Measurements from ENCODE around the gene HIRIP3.

The HIRIP3 gene

DNA sequence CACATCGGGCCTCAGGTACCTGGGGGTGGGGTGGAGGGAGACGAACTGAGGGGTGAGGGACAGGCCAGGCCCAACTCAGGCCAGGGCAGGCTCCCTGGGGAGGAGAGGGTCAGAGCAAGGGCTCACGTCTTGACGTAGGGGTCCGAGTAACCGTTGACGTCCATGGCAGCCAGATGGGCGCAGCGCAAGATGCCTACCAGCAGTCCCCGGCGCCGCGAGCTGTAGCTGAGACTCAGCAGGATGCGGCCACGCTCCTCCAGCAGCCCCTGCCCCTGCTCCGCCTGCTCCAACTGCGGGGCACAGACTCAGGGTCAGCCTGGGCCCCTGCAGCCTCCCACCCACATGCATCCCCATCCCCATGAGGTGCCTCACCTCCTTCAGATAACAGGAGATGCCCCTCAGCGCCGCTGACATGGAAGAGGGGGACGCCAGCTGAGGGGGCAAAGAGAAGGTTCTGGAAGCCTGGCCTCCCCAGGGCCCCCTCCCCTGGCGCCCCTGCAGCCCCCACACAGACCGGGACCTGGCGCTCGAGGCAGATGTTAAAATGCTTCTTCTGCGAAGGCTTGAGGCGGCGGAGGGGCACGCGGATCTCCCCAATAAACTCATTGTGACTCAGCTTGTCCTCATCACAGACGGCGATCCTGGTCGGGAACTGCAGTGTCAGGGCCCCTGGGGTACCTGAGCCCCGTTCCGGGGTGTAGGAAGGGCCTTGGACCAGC lies 11.4 kb upstream of the HIRIP3 start:
- Histone ChIP-seq H3K79me2 (ENCODE audit: control insufficient read depth, insufficient read depth, low read length, poor library complexity) (no peaks in the 10 kb centered on the region), H3K23ac (ENCODE audit: low read length) (no peak overlapping the region), H4K8ac (ENCODE audit: low read depth, low read length) (no peak overlapping the region), H2AFZ (ENCODE audit: insufficient read depth, low read length, poor library complexity) (no peak overlapping the region), H2AK5ac (ENCODE audit: low read length) (no peak overlapping the region), H2BK5ac (ENCODE audit: low read depth, low read length, poor library complexity) (no peak overlapping the region), H2BK120ac (ENCODE audit: insufficient read depth, low read length, poor library complexity) (no peak overlapping the region), H2BK12ac (ENCODE audit: low read length) (no peak overlapping the region), H3K36me3 (ENCODE audit: control insufficient read depth in 1 of 2, insufficient read depth in 2 of 2, low read length in 2 of 2) (peaks cover 28 to 31% of the 10 kb centered on the region in 2 experiments), H3K27me3 (ENCODE audit: insufficient read depth, low read length) (peaks cover 19% of the 10 kb centered on the region), H4K12ac (ENCODE audit: low read depth, low read length) (no peak overlapping the region), H3K18ac (ENCODE audit: low read length) (no peak overlapping the region), H3K4me3 (ENCODE audit: low read depth, low read length) (no peak overlapping the region), H3K4me1 (ENCODE audit: control insufficient read depth in 1 of 2, insufficient read depth in 2 of 2, low read length in 2 of 2) (peaks cover 2% of the 10 kb centered on the region in 2 experiments), H3K4me2 (ENCODE audit: low read length) (no peak overlapping the region), H3K4ac (ENCODE audit: low read depth, low read length) (no peak overlapping the region), H3K79me1 (ENCODE audit: low read length) (no peaks in the 10 kb centered on the region), H4K91ac (ENCODE audit: low read depth, low read length) (no peak overlapping the region), H3K14ac (ENCODE audit: low read length) (no peak overlapping the region), H3K9ac (ENCODE audit: low read length) (no peak overlapping the region), H3K27ac (ENCODE audit: low read depth, low read length) (no peak overlapping the region), H3K9me3 (ENCODE audit: insufficient read depth, low read depth, low read length) (peaks cover 2% of the 10 kb centered on the region)
- no CpG with 5 or more reads among the region's 34 CpGs for WGBS (ENCODE audit: extremely low coverage, insufficient coverage, insufficient read length)
- DNase-seq = no peak

DNA sequence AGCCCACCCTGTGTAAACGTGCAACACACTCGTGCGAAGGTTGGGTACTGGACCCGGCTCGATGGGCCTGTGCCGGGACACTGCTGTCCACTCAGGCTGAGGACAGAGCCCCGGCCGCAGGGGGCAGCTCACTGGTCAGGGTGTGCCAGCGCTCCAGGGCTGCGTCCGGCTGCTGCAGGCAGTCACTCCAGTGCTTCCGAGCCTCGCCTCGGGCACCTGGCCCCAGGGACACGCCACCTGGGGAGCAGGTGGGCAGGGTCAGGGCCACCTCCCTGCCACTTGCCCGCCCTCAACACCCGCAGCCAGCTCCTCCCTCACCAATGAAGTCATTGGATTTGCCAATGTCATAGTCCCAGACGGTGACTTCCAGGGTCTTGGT lies 10.7 kb upstream of the HIRIP3 start:
- no peak overlapping the region for H3K4me2 ChIP-seq (ENCODE audit: low read length)
- H4K12ac ChIP-seq (ENCODE audit: low read depth, low read length) = no peak overlapping the region
- no peak overlapping the region for H2AK5ac ChIP-seq (ENCODE audit: low read length)
- peaks cover 12% of the 10 kb centered on the region for H3K27me3 ChIP-seq (ENCODE audit: insufficient read depth, low read length)
- H3K79me1 ChIP-seq (ENCODE audit: low read length) = no peaks in the 10 kb centered on the region
- H2BK120ac ChIP-seq (ENCODE audit: insufficient read depth, low read length, poor library complexity) = no peak overlapping the region
- no peak overlapping the region for H3K14ac ChIP-seq (ENCODE audit: low read length)
- H3K27ac ChIP-seq (ENCODE audit: low read depth, low read length) = no peak overlapping the region
- WGBS (ENCODE audit: extremely low coverage, insufficient coverage, insufficient read length) = no CpG with 5 or more reads among the region's 18 CpGs
- peaks cover 32 to 38% of the 10 kb centered on the region in 2 experiments for H3K36me3 ChIP-seq (ENCODE audit: control insufficient read depth in 1 of 2, insufficient read depth in 2 of 2, low read length in 2 of 2)
- no peak overlapping the region for H2AFZ ChIP-seq (ENCODE audit: insufficient read depth, low read length, poor library complexity)
- peaks cover 1 to 2% of the 10 kb centered on the region in 2 experiments for H3K4me1 ChIP-seq (ENCODE audit: control insufficient read depth in 1 of 2, insufficient read depth in 2 of 2, low read length in 2 of 2)
- peaks cover 1% of the 10 kb centered on the region for H3K9me3 ChIP-seq (ENCODE audit: insufficient read depth, low read depth, low read length)
- DNase-seq = no peak
- no peak overlapping the region for H3K4me3 ChIP-seq (ENCODE audit: low read depth, low read length)
- H3K18ac ChIP-seq (ENCODE audit: low read length) = no peak overlapping the region
- no peak overlapping the region for H3K9ac ChIP-seq (ENCODE audit: low read length)
- no peak overlapping the region for H3K4ac ChIP-seq (ENCODE audit: low read depth, low read length)
- H4K91ac ChIP-seq (ENCODE audit: low read depth, low read length) = no peak overlapping the region
- H3K23ac ChIP-seq (ENCODE audit: low read length) = no peak overlapping the region
- no peak overlapping the region for H2BK5ac ChIP-seq (ENCODE audit: low read depth, low read length, poor library complexity)
- no peaks in the 10 kb centered on the region for H3K79me2 ChIP-seq (ENCODE audit: control insufficient read depth, insufficient read depth, low read length, poor library complexity)
- no peak overlapping the region for H4K8ac ChIP-seq (ENCODE audit: low read depth, low read length)
- no peak overlapping the region for H2BK12ac ChIP-seq (ENCODE audit: low read length)

DNA sequence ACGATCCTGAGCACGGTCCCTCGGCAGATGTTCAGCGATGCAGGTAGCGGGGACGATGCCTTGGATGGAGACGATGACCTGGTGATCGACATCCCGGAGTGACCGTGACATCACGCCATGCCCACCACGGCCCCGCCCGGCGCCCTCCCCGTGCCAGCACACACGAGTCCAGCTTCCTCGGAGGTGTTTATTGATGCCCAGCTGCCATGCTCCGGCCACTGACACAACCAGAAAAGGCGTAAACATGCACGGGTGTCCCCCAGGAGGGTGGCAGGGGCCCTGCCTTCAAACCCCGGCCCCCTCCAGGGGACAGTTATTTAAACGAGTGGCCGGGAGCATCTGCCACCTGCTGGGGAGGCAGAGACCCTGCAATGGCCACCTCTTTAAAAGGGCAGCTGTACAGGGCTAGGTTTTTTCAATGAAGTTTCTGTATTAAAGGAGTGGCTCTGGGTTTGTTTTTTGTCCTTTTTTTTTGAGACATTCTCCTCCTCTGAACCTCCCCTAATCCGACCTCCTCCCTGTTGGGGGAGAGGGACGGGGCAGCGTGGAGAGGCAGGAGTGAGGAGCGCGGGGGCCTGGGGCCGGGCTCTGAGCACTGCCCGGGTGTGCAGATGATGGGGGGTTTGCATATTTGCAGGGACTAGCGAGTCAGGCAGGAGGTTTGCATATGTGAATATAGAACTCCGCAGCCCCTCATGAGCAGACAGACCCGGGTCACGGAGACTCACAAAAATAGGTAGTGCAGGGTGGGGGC lies 10.1 kb upstream of the HIRIP3 start:
- no peak overlapping the region for H4K12ac ChIP-seq (ENCODE audit: low read depth, low read length)
- peaks cover 35 to 41% of the 10 kb centered on the region in 2 experiments for H3K36me3 ChIP-seq (ENCODE audit: control insufficient read depth in 1 of 2, insufficient read depth in 2 of 2, low read length in 2 of 2)
- peaks cover 7% of the 10 kb centered on the region for H3K27me3 ChIP-seq (ENCODE audit: insufficient read depth, low read length)
- H3K4me2 ChIP-seq (ENCODE audit: low read length) = no peak overlapping the region
- H2AFZ ChIP-seq (ENCODE audit: insufficient read depth, low read length, poor library complexity) = no peak overlapping the region
- no CpG with 5 or more reads among the region's 35 CpGs for WGBS (ENCODE audit: extremely low coverage, insufficient coverage, insufficient read length)
- H3K14ac ChIP-seq (ENCODE audit: low read length) = no peak overlapping the region
- H3K9me3 ChIP-seq (ENCODE audit: insufficient read depth, low read depth, low read length) = peaks cover 1% of the 10 kb centered on the region
- DNase-seq = peak; percentile 39 to 64
- H3K4ac ChIP-seq (ENCODE audit: low read depth, low read length) = no peak overlapping the region
- H2BK12ac ChIP-seq (ENCODE audit: low read length) = no peak overlapping the region
- H2AK5ac ChIP-seq (ENCODE audit: low read length) = no peak overlapping the region
- H3K23ac ChIP-seq (ENCODE audit: low read length) = no peak overlapping the region
- no peak overlapping the region for H3K27ac ChIP-seq (ENCODE audit: low read depth, low read length)
- no peak overlapping the region for H3K4me3 ChIP-seq (ENCODE audit: low read depth, low read length)
- no peak overlapping the region for H2BK5ac ChIP-seq (ENCODE audit: low read depth, low read length, poor library complexity)
- H3K79me1 ChIP-seq (ENCODE audit: low read length) = no peaks in the 10 kb centered on the region
- no peak overlapping the region for H3K18ac ChIP-seq (ENCODE audit: low read length)
- no peak overlapping the region for H4K8ac ChIP-seq (ENCODE audit: low read depth, low read length)
- no peaks in the 10 kb centered on the region for H3K4me1 ChIP-seq (ENCODE audit: control insufficient read depth in 1 of 2, insufficient read depth in 2 of 2, low read length in 2 of 2)
- H4K91ac ChIP-seq (ENCODE audit: low read depth, low read length) = no peak overlapping the region
- no peak overlapping the region for H3K9ac ChIP-seq (ENCODE audit: low read length)
- no peaks in the 10 kb centered on the region for H3K79me2 ChIP-seq (ENCODE audit: control insufficient read depth, insufficient read depth, low read length, poor library complexity)
- no peak overlapping the region for H2BK120ac ChIP-seq (ENCODE audit: insufficient read depth, low read length, poor library complexity)

DNA sequence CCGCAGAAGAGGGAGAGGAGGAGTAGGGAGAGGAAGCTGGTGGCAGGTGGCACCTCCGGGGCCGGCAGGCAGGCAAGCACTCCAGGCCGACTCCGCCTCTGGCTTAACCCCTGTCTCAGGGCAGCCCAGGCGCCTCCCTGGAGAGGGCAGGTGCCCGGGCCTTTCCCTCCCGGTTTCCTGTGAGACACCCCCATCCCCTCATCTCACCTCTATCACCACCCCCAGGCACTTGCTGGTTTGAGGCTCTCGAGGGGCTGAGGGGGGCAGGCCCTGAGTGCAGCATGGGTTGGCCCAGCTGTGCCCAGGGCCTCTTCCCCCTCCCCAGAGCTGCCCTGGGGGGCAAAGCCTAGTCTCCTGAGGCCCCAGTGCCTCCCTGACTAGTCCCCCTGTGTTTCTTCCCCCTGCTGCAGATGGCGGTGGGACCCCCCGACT lies 9.4 kb upstream of the HIRIP3 start:
- Histone ChIP-seq H3K36me3 (ENCODE audit: control insufficient read depth in 1 of 2, insufficient read depth in 2 of 2, low read length in 2 of 2) (peaks cover 41 to 46% of the 10 kb centered on the region in 2 experiments), H3K4me2 (ENCODE audit: low read length) (no peak overlapping the region), H2AK5ac (ENCODE audit: low read length) (no peak overlapping the region), H3K4me3 (ENCODE audit: low read depth, low read length) (no peak overlapping the region), H3K14ac (ENCODE audit: low read length) (no peak overlapping the region), H3K79me2 (ENCODE audit: control insufficient read depth, insufficient read depth, low read length, poor library complexity) (no peaks in the 10 kb centered on the region), H3K18ac (ENCODE audit: low read length) (no peak overlapping the region), H2BK12ac (ENCODE audit: low read length) (no peak overlapping the region), H3K4ac (ENCODE audit: low read depth, low read length) (no peak overlapping the region), H3K4me1 (ENCODE audit: control insufficient read depth in 1 of 2, insufficient read depth in 2 of 2, low read length in 2 of 2) (no peaks in the 10 kb centered on the region), H4K12ac (ENCODE audit: low read depth, low read length) (no peak overlapping the region), H2BK120ac (ENCODE audit: insufficient read depth, low read length, poor library complexity) (no peak overlapping the region), H4K8ac (ENCODE audit: low read depth, low read length) (no peak overlapping the region), H3K27ac (ENCODE audit: low read depth, low read length) (no peak overlapping the region), H2BK5ac (ENCODE audit: low read depth, low read length, poor library complexity) (no peak overlapping the region), H3K23ac (ENCODE audit: low read length) (no peak overlapping the region), H3K27me3 (ENCODE audit: insufficient read depth, low read length) (peaks cover under 1% of the 10 kb centered on the region), H4K91ac (ENCODE audit: low read depth, low read length) (no peak overlapping the region), H3K9me3 (ENCODE audit: insufficient read depth, low read depth, low read length) (no peaks in the 10 kb centered on the region), H2AFZ (ENCODE audit: insufficient read depth, low read length, poor library complexity) (no peak overlapping the region), H3K9ac (ENCODE audit: low read length) (no peak overlapping the region), H3K79me1 (ENCODE audit: low read length) (no peaks in the 10 kb centered on the region)
- WGBS (ENCODE audit: extremely low coverage, insufficient coverage, insufficient read length) = no CpG with 5 or more reads among the region's 11 CpGs
- DNase-seq = no peak
